H54 (cell line): Measurements from ENCODE around the gene DYNLT5.
A peak's percentile ranks its signal among the peaks of the same experiment; 100 is the strongest.
"Not testable (repeated sequence)": the region's sequence is repeated elsewhere in the genome, so short reads cannot be mapped to it uniquely, and the experiment has no call there.

ENCODE experiments used
- DNase-seq: peaks from one replicate; pipeline ENCODE4 v3.0.0; 2011; ENCODE audit warnings: low spot score, mixed read lengths; ENCODE audit not compliant: insufficient read length
- FAIRE-seq: peaks from 3 replicates; lab custom pipeline; 2011; peaks lifted over from hg19 to GRCh38; lab: Jason Lieb, UNC
- POLR2A ChIP-seq: IDR thresholded peaks from 2 replicates; pipeline ENCODE4 v1.6.1; 2011; ENCODE audit warnings: low read depth, mild to moderate bottlenecking, low read length

The DYNLT5 gene

GRCh38 chr1:66788231-66788939, 36.1 kb downstream of the DYNLT5 start:
- DNase-seq (no peak), FAIRE-seq (no peak)
- TF ChIP-seq POLR2A: no peak

GRCh38 chr1:66791621-66792610, 39.7 kb downstream of the DYNLT5 start:
- FAIRE-seq: peak; percentile 43
- no peak for TF ChIP-seq POLR2A
- no peak for DNase-seq

DNA sequence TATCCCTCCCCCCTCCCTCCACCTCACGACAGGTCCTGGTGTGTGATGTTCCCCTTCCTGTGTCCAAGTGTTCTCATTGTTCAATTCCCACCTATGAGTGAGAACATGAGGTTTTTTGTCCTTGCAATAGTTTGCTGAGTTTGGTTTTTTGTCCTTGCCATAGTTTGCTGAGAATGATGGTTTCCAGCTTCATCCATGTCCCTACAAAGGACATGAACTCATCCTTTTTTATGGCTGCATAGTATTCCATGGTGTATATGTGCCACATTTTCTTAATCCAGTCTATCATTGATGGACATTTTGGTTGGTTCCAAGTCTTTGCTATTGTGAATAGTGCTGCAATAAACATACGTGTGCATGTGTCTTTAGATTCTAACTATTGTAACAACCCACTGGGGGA, 43.6 kb downstream of the DYNLT5 start:
- FAIRE-seq, DNase-seq: not testable (repeated sequence)

DNA sequence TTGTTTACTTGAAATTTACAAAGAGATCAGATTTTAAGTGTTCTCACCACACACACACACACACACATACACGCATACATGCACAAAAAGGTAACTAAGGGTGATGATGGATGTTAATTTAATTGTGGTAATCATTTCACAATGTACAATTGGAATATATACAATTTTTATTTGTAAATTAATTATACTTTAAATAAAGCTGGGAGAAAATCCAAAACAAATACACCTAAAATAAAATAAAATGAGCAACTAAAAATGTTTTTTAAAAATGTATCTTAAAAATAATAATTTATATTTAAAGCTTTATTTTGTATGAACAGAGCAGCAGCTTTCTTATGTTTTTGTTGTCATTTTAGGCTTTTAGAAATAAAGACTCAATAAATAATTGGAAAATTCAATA, 57.0 kb downstream of the DYNLT5 start:
- DNase-seq: no peak
- FAIRE-seq: no peak
- no peak for TF ChIP-seq POLR2A

- no peak for TF ChIP-seq POLR2A
- peak; percentile 77 for FAIRE-seq
- no peak for DNase-seq
Observed at GRCh38 chr1:66809736-66810326, 57.6 kb downstream of the DYNLT5 start.

GRCh38 chr1:66824771-66825170, 72.5 kb downstream of the DYNLT5 start:
- FAIRE-seq (no peak), DNase-seq (no peak)
- TF ChIP-seq POLR2A: no peak
